AG09309 (cell line): ENCODE data around the gene CACNG1.

ENCODE experiments used
- DNase-seq: peaks from one replicate; pipeline ENCODE4 v3.0.0-alpha.2; 2010; ENCODE audit warnings: low read depth
- H3K4me3 ChIP-seq: 2 replicates; pipeline ENCODE4 v1.5.1; 2011; ENCODE audit warnings: mild to moderate bottlenecking, low read depth, low read length, moderate library complexity; ENCODE audit not compliant: control insufficient read depth
- TF ChIP-seq, protein P1 (sequence below): IDR thresholded peaks from 2 replicates; pipeline ENCODE4 v1.5.1; 2011; ENCODE audit warnings: mild to moderate bottlenecking, low read depth, low read length, inconsistent platforms; ENCODE audit not compliant: insufficient read depth, control insufficient read depth; ENCODE audit errors: missing control alignments

Gene CACNG1, protein sequence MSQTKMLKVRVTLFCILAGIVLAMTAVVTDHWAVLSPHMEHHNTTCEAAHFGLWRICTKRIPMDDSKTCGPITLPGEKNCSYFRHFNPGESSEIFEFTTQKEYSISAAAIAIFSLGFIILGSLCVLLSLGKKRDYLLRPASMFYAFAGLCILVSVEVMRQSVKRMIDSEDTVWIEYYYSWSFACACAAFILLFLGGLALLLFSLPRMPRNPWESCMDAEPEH

DNA sequence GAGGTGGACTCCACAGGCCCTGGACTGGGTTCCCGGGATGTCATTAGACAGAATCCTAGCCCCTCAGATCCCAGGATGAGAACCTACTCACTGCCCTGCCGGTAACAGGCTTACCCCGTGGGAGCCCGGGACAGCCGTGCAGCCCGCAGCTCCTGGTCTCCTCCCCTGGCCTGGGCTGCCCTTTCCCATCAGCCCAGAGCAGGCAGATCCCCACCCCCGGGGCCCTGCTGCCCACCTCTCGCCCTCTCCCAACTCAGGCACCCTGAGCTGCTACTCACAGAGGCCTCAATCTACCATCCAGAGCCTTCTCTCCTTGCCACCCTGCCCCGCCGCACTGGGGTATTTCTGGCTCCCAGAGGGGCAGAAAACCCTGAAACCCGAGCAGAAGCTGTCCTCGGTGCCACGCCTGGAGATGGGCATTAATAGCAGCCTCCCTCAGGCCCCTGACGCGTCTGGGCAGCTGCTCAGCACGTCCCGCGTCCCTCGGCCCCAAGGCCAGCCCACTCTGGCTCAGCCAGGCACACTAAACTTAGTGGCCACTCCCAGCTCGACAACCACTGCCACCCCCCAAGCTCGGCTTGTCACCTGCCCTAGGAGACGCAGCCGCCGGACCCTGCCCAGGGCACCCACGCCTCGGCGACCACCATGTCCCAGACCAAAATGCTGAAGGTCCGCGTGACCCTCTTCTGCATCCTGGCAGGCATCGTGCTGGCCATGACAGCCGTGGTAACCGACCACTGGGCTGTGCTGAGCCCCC, at the start of gene CACNG1:
TSS of gene CACNG1 (plus strand) at position 539 of the 757 bp plus-strand sequence. CDS start at position 646, 107 bp downstream.
- TF ChIP-seq, protein P1, sequence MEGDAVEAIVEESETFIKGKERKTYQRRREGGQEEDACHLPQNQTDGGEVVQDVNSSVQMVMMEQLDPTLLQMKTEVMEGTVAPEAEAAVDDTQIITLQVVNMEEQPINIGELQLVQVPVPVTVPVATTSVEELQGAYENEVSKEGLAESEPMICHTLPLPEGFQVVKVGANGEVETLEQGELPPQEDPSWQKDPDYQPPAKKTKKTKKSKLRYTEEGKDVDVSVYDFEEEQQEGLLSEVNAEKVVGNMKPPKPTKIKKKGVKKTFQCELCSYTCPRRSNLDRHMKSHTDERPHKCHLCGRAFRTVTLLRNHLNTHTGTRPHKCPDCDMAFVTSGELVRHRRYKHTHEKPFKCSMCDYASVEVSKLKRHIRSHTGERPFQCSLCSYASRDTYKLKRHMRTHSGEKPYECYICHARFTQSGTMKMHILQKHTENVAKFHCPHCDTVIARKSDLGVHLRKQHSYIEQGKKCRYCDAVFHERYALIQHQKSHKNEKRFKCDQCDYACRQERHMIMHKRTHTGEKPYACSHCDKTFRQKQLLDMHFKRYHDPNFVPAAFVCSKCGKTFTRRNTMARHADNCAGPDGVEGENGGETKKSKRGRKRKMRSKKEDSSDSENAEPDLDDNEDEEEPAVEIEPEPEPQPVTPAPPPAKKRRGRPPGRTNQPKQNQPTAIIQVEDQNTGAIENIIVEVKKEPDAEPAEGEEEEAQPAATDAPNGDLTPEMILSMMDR: no peak
- no peak for DNase-seq
- H3K4me3 ChIP-seq: no peak within 1 kb of the TSS

DNA sequence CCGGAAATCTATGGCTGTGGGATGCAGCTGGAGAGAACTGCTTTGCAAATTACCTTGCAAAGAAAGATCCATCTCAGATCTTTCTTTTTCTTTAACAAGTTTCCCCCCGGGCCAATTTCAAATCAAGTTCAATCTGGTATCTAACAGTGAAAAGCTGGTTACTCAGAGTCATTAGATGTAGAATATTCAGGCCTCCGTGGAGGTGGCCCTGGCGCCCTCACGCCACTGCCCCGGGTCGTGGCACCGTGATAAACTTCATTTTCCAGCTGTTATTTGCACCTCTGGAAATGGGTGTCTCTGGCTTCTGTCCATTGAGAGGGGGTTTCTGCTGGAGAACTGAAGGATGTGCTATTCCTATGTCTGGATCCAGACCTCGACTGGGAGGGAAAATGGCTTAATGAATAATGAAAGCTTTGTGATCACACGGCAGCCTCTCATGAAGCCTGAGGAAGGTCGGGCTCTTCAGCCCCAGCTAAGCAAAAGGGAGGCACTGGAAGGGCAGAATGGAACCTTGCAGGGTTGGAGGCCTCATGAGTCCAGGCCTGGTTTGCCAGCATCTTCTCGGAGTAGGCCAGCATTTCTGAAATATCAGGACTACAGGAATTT, 49.3 kb upstream of the CACNG1 start:
- DNase-seq: no peak
- H3K4me3 ChIP-seq: no peak overlapping the region
- TF ChIP-seq, protein P1: no peak

DNA sequence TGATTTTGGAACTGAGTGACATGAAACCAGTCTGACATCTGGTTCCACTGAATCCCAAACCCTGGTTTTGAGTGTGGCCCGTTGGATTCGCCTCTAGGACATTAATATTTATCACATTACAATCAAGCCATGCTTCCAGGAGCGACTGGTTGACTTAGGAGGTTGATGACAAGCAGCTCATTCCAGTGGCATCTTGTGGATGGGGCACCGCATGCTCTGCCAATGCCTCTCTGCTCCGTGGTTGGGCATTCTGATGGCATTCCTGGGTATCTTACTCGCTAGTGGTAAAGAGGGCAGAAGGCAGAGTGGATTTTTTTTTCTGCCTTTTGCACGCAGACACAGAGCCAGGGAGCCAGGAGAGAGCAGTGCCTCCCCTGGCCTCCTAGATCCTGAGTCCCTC, 48.4 kb upstream of the CACNG1 start:
- no peak overlapping the region for H3K4me3 ChIP-seq
- TF ChIP-seq, protein P1: no peak
- no peak for DNase-seq

DNA sequence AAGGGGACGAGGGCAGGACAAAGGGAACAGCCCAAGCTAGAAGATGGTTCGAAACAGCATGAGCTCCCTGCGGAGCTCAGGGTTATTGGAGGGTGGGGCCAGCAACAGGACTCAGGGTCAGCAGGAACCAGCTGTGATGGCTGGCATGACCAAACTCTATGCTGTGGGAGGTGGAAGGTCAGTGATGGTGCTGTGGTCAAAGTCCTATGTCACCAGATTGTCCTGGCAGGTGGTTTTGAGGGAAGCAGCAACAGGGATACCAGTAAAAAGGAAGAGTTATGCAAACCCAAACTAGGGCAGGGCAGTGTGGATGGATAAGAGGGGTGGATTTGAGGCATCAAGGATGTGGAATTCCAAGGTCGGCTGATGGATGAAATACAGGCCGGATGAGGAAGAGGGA, 47.4 kb upstream of the CACNG1 start:
- H3K4me3 ChIP-seq: no peak overlapping the region
- TF ChIP-seq, protein P1: no peak
- no peak for DNase-seq

DNA sequence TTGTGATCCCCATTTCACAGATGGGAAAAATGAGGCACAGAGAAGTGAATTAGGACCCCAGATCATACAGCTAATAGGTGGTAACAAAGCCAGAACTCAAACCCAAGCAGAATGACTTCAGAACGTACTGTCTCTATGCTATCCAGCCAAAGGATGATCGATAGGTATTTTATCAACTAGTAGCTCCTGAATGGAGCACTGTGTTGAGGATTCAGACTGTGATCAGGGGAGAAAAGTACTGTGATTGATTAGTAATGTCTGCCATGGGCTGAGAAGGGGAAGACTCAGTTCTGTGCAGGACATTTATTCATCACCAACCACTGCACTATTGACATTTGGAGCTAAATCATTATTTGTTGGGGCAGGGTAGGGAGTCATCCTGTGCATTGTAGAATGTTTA, 41.1 kb upstream of the CACNG1 start:
- no peak for DNase-seq
- TF ChIP-seq, protein P1: no peak
- H3K4me3 ChIP-seq: no peak overlapping the region

DNA sequence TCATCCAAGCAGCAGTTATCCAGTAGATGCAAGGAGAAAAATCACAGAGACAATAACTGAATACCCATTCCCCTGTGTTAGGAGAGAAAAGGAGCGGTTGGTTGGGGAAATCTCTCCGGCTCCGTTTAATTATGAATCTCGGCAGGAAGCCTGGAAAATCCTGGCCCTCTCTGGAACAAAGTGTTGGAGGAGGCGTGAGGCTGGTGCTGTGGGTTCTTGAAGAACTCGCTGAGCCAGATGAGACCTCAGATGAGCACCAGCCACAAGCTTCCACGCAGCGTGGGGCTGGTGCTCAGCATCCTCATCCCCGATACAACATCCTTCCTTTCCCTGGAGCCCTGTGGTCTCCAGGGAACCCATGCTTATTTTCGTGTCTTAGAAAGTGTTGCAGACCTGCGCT, 40.2 kb upstream of the CACNG1 start:
- TF ChIP-seq, protein P1: no peak
- no peak for DNase-seq
- no peak overlapping the region for H3K4me3 ChIP-seq
